ENCODE results near the gene CDK14.

Gene CDK14

DNA sequence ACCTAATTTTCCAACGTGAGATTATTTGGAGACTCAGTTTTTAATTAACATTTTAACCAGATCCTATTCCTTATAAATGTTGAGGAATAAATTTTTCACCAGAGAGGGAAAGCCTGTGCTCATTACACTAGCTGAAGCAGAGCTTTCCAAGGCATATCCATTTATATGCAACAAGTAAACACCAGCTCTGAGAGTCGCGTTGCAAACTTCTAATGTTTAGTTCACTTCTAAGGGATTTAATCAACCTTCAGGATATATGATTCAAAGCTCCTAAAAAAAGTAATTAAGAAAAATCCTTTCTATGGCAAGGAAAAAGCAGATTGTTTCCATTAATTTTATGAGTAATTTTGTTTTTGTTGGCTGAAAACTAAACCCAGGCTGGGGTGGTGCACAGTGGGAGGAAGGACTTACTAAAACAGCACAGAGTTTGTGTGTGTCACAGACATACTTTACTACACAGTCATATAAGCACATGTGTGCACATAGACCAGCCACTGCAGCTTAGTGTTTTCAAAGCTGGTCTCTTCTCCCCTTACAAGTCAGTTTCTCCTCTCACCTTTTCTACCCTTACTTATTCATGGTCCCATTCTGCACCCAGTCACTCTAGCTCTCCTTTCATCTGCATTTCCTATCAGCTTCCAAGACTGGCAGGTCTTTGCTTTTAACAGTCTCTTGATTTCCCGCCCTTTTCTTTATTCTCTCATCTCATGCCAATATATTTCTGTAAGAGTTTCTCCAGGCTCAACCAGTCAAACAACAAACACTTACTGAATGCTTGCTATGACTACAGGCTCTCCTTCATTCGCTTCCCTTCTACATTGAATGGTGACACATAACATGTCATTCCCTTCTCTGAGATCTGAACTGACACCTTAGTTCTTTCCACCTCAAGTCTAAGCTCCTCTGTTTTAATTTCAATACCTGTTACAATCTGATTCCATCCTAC, 587.0 kb downstream of the CDK14 start:
- no peak for DNase-seq

DNA sequence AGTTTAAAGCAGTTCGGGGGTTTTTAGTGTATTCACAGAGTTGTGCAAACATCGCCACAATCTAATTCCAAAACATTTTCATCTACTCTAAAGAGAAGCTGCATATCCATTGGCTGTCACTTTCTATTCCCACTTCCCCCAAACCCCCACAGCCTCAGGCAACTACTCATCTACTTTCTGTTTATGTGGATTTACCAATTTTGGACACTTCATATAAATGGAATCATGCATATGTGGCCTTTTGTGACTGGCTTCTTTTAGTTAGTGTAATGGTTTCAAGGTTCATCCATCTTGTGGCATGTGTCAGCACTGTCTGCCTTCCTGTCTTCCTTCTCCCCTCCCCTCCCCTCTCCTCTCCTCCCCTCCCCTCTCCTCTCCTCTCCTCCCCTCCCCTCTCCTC, 589.6 kb downstream of the CDK14 start:
- DNase-seq: no peak

DNA sequence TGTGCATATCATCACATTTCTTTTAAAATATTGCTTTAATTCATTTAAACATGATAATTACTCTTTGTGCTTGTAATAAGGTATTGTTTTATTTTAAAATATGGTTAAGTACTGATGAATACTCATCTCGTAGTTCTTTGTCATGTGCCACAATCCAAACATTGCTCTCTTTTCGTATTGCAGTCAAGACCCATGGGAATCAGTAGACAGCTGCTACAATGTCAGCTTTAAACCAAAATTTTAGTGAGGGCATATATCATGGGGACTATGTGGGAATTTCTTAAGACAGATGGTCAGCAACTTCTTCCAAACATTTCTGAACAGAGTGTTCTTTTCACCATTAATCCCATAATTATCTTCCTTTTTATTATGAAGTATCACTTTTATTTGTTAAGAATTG, 590.9 kb downstream of the CDK14 start:
- DNase-seq: no peak

DNA sequence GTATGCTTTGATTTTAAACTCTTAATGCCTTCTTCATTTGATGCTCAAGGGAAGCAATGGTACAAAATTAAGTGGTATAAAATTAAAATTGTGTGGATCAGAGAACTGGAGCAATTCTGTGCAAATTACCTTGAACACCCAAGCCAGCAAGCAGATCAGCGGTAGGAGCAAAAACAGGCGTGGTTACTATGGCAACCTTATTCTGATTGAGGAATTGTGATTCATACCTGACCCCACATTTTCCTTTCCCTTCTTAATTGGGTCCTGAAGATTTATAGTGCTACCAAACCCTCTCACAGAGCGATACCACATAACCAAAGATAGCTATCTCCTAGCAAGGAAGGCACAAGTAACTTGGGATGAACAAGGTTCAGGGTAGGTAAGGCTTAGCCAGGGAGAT, 595.6 kb downstream of the CDK14 start:
- no peak for DNase-seq

DNA sequence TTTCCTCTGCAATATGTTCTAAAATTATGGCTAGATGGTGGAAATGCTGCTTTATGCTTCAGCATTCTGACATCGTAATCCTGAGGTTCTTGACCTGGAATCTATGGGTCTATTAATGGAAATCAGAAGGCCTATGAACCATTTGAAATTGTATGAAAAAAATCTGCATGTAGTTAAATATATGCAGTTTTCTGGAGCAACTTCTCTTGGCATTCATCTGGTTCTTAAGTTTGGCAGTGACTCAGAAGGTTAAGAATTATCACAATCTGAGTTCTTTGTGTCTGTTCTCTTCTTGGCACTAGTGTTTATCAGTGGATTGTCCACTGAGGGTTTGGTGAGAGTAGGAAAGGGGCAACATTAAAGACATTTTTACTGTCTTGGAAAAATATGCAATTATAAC, 597.0 kb downstream of the CDK14 start:
- DNase-seq: no peak

DNA sequence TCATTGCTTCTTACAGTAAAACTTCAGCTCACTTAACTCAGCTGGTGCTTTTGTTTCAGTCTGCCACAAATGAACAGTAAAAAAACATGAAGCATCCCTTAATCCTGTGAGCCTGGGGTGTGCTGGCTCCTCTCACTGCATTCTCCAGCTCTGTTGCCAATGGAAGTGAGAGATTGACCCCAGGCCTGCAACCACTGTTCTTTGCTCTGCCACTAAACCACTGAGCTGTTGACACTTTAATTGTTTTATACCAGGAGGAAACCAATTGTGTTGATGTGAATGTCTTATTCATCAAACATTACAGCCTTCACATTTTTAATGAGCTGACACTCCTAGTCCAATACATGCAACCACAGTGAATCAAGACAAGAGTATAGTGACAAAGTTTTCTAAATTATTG, 598.7 kb downstream of the CDK14 start:
- no peak for DNase-seq

DNA sequence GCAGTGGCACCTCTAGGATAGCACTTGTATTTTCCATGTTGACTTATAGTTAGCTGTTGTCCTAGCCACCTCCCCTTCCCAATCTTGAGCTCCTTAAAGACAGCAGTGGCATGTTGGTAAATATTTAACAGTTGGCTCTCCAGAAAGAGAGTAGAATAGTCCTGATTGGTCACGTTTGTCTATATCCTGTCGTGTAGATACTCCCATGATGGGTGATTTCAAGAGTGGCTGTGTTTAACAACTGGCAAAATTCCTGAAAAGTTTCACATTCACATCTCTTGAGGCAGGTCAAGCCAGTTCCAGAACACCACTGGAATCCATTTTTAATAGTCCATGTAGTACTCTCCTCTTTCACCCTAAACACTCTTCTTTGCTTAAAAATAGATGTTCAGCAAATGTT, 599.9 kb downstream of the CDK14 start:
- no peak for DNase-seq

DNA sequence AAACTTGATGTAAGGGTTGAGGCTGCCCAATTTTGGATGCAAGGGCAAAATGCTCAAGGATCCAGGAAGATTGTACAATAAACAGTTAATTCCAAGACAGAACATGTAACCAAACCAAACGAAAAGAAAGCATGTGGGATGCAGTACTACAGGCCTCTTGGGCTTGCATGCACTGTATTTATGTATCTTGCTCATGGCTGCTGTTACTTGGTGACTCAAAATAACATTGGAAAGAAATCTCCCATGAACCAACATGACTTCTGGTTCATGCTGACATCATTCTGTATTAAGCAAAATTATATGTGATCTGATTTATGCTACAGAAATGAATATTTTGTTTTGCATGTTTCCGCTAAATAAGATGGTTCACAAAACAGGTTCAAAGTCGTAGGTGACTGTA, 602.2 kb downstream of the CDK14 start:
- no peak for DNase-seq

DNA sequence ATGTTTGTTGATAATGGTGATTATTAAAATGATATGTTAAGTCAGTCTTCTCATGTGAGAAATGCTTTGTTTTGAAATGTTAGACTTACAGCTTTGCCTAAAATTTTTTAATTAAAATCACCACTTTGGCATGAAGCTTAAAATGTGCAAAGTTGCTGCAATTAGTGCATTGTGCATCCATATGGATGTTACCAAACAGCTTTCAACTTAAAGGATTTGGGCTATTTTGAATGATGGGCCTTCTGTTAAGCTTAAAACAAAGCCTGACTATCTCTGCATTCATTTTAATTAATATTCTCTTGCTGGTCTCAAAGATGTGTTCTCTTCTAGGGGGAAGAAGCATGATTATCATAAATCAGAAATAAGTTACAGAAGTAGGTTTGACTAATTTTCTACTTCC, 603.5 kb downstream of the CDK14 start:
- DNase-seq: no peak

DNA sequence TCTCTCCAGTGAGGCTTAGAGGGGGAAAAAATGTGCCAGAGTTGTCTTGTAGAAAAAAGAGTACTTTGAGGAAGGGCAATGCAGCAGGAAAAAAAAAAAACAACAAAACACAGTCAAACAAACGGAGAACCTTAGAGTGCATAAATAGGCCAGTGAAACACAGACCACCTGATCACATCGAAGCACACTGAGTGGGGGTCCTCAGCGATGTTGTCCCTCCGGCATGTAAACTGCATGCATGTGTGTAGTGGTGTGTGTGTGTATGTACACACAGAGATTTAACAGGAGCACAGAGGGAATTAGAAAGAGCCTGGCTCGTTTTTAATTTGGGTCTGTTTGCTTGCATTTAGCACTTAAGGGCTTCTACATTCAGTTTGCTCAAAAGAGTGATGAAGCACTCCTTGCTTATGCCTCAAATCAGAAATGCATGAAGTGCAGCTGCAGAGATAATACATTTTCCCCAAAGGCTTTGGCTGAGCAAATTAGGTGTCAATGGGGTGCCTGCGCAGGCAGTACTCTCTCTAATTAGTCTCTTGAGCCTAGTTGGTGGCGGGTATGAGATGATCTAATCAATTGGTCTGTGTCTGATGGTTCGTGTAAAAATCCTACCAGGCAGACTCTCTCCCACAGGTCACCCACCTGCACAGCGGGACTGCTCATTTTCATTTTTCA, 605.5 kb downstream of the CDK14 start:
- no peak for DNase-seq

DNA sequence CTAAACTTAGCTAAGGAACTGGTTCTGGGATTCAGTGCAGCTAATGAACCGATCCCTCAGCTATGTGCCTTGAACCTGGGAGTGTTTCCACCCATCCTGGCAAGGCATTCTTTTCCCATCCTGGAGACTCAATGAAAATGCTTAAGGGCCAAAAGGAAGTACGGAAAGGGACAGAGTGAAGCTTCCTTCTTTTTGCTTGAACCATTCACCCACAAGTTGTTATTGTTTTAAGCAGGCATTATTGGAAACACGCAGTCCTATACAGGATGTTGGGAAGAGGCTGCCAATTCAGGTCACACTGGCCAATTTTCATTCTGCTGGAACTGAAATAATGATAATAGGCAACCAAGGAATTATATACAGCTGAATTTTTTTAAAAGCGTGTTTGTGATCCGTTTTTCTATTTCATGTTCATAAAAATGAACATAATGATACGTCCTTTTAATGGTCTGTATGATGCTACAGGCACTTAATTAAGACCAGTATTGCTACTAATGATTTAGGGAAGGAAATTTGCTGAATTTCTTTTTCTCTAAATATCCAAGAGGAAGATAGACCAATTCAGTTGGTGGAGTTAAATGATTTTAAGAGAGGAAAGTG, 610.3 kb downstream of the CDK14 start:
- no peak for DNase-seq

DNA sequence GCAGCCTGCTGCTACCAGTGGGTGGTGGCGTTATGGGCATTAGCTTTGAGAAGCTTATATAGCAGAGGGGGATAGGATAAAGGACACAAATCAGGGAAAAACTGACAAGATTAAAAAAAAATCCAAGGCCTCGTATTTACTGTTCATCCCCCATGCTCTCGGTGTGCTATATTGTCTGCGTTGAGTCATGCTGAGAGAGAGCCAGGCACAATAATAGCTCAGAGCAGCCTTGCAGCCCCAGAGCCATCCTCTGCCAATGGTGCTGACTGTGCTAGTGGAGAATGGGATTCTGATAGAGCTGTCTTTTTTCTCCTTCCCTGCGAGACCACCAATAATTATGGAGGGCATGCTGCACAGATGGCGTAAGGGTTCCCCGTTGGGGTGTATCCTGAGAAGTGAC, 616.5 kb downstream of the CDK14 start:
- DNase-seq: no peak

DNA sequence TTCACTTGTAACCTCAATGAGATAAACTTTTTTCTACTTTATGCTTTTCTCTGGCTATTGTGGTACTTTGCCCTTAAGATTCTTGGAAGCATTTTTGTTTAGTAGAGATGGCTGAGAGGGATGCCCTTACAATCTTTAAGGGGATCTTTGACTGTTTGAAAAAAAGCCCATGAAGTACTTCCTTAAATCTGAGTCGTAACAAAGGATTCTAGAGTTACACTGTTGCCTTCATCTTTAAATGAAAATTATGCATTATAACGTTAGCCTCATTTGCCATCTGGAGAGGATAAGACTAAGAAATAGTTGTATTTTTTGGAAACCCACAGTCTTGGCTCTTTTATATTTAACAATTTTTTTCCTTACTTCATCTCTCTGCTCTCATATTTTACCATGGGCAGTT, 630.3 kb downstream of the CDK14 start:
- DNase-seq: no peak

DNA sequence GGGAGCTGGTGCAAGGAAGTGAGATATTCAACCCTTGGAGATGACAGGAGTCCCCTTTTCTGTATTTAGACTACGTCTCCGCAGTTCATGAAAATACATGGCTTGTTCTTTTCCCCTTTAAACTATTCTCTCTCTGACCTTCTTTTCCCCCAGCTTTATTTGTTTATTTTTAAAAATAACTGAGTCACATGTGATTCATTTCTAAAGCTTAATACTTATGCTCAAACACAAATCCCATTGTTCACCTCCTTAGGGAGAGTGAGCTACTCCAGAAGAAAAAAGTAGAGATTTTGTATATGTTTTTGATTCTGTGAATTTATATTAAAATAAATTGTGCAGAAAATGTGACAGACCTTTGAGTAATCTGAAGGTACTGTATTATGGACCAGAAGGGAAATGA, 632.2 kb downstream of the CDK14 start:
- no peak for DNase-seq

DNA sequence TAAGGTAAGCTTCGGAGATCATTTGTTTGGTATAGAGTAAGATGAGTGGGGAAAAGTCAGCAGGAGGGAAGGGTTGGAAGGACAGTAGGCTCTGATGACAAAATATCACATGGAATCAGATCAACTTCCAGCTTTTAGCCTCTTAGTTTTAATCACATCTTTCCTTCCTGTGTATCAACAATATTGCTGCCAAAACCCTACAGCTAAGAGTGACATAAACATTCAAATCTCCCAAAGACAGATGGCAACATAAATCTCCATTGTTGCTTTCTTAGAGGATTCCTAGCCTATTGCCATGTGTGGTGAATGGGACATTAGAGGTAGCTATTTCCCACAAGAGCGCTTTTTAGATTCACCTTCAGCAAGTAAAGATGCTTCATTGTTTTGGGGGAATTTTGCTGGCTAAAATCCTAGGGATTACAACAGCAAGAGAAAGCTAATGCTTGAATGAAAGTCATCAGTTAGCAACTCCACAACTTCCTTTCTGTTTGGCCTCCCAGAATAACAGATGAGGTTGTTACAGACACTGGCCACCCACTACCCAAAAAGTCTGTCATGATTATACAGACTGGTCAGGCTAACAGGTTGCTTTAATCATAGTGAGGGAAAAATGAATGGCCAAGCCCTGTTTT, 632.9 kb downstream of the CDK14 start:
- no peak for DNase-seq

DNA sequence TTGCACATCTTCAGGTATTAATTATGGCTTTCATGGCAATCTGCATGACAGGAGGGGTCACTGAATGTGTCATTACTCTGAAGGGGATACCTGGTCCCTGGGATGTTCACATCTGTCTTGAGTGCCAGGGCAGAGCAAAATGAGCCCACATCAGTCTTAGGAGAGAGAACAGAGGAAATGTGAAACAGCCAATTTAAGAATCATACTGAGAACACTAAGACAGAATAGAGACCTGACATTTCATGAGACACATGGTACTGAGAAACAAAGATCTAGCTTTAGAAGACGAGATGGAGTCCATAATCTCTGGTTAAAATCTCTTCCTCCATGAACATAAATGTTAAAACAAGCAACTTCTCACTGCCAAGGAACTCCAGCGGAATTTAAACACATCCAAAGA, 634.0 kb downstream of the CDK14 start:
- no peak for DNase-seq

DNA sequence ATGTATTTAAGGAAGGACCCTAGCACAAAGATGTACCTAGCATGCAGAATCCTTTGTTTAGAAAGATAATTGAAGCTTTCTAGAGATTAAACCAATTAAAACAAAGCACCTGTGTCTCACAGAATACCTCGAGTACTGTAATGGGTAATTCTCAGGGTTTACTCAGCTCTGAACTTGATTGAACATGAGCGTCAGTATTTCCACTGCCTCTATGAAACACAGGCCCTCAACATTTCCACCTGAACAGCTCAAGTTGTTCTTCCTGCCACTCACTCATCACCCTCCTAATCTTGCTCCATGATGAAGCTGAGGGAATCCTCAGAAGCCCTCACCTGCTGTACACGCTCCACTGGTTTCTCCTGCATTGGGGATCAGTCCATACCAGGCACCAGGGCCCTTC, 634.4 kb downstream of the CDK14 start:
- no peak for DNase-seq

DNA sequence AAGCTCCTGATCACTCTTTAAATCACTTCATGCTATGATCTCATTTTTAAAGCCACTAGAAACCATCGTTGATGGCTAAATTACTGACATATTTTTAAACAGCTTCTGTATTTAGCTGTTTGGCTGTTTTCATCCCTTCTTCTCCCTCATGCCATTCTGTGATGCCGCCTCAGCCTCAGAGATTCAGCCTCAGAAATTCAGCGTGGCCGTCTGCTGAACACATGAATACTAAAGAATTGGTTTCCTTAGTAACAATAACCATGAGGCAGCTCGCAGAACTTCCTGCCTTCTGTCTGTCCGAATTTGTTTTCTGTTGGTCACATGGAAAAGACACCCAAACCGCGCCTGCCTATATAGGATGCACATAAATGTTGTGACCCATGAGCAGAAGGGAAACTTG, 637.1 kb downstream of the CDK14 start:
- DNase-seq: no peak

DNA sequence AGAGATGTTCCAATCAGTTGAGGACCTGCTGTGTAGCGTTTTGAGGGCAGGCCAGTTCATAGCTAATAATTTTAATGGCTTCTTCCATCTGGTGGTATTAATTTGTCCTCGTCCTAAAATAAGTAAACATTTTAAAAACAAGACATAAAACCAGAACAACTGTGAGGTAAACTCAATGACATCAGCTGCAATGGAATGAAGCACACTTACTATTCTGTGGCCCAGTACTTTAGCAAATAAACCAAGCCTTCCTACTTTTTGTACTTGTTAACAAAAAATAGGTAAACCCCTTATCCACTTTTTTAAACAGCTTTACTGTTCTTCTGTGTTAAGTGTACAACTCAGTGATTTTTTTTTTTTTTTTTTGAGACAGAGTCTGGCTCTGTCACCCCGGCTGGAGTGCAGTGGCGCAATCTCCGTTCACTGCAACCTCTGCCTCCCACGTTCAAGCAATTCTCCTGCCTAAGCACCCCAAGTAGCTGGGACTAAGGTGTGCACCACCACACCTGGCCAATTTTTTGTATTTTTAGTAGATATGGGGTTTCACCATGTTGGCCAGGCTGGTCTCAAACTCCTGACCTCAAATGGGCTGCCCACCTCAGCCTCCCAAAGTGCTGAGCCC, 639.2 kb downstream of the CDK14 start:
- no peak for DNase-seq

DNA sequence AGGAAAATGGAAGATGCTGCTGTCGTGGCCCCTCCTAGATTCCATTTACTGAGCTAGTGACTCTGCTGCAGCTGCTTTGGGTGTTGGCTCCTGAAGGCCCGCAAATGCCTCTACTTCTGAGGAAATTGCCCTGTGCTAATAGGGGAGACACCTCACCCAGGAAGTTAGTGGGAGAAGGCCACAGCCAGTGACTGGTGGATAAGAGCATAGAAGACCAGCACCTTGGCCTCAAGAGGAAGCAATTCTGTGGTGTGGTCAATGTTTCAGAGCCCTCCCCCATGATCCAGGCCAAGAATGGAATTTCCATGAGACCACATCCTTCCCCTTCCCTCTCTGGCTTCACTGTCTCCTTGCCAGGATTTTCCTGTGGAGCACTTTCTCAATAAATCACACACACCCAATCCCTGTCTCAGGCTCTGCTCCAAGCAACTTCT, 643.1 kb downstream of the CDK14 start:
- DNase-seq: no peak

DNA sequence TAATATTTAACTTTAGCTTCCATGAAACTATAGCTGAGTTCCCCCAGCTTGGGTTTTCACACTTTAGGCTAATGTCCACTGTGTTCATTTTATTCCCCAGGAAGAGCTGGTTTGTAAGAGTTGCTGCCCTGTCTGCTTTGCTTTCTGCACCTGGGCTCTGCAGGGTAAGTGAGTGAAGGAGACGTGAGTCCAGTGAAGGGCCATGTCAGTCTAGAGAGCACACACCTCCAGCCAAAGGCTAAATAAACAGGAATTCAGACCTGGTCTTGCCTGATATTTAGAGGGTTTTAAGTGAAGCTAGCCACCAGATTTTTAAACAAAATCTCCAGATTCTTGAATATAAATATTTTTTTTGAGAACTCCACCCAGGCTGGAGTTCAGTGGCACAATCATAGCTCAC, 643.7 kb downstream of the CDK14 start:
- DNase-seq: no peak

DNA sequence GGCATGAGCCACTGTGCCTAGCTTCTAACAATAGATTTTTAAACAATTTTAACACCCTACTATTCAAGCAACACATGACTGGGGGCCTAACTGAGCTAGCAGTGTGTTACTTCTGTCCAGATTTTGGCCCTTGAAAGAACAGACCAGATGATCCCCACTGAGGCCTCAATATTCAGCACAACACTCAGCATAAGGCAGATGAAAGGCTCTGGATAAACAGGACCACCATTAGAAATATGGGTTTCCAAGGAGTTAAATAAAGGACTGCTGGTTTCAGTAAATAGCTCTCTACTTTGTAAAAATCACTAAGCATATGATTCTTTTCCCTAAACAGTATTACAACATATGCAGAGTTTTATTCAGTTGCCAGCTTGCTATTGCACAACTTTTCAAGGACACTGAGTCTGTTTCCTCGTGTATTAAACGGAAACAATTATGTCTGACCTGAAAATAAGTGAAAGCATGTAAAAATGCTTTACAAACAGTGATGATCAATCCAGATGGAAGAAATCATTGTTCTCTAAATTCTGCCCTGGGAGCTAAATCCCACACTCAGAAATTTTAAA, 644.3 kb downstream of the CDK14 start:
- no peak for DNase-seq

All from activated CD4-positive, CD25-positive, alpha-beta regulatory T cell (primary cell).